Measurements from ENCODE around the gene ILRUN.

DNA sequence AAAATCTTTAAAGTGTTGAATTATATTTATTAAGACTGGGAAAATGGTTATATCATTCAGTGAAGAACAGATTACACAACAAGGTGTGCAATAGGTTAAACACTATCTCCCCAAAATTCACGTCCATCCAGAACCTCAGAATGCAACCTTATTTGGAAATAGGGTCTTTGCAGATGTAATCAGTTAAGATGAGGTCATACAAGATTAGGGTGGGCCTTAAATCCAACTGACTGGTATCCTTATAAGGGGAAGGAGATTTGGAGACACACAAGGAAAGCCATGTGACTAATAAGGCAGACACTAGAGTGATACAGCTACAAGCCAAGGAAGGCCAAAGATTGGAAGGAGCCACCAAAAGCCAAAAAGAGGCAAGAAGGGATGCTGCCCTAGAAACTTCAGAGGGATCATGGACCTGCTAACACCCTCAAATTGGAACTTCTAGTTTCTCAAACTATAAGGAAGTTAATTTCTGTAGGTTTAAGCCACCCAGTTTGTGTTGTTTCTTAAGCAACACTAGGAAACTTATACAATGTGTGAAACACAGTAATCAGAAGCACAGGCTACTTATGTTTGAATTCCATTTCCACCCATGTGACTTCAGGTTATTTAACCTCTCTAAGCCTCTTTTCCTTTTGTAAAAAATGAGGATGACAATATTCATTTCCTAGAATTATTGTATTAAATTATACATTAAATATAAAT lies 16.9 kb downstream of the ILRUN start:
- TF ChIP-seq, protein P1, sequence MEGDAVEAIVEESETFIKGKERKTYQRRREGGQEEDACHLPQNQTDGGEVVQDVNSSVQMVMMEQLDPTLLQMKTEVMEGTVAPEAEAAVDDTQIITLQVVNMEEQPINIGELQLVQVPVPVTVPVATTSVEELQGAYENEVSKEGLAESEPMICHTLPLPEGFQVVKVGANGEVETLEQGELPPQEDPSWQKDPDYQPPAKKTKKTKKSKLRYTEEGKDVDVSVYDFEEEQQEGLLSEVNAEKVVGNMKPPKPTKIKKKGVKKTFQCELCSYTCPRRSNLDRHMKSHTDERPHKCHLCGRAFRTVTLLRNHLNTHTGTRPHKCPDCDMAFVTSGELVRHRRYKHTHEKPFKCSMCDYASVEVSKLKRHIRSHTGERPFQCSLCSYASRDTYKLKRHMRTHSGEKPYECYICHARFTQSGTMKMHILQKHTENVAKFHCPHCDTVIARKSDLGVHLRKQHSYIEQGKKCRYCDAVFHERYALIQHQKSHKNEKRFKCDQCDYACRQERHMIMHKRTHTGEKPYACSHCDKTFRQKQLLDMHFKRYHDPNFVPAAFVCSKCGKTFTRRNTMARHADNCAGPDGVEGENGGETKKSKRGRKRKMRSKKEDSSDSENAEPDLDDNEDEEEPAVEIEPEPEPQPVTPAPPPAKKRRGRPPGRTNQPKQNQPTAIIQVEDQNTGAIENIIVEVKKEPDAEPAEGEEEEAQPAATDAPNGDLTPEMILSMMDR (IDR thresholded peaks at IDR 0.05; ENCODE audit: control extremely low read depth in 1 of 3, insufficient read depth in 1 of 3, low read depth in 1 of 3, low read length in 3 of 3) = no peak
- TF ChIP-seq RAD21 (IDR thresholded peaks at IDR 0.05 in 1 of 2, conservative IDR thresholded peaks at IDR 0.05 in 1 of 2; ENCODE audit: low read depth in 2 of 2, low read length in 2 of 2) = no peak
- no peak for TF ChIP-seq CTBP2 (IDR thresholded peaks at IDR 0.05; ENCODE audit: borderline replicate concordance, insufficient read depth, insufficient read length, low read length)
- no peak for TF ChIP-seq POLR2AphosphoS5 (IDR thresholded peaks at IDR 0.05; ENCODE audit: low read depth, low read length)
- no peak for TF ChIP-seq TAF1 (IDR thresholded peaks at IDR 0.05; ENCODE audit: low read depth, low read length)
- TF ChIP-seq, protein P2, sequence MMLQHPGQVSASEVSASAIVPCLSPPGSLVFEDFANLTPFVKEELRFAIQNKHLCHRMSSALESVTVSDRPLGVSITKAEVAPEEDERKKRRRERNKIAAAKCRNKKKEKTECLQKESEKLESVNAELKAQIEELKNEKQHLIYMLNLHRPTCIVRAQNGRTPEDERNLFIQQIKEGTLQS (IDR thresholded peaks at IDR 0.05; ENCODE audit: insufficient read depth, low read depth, low read length) = no peak
- TF ChIP-seq POLR2A (IDR thresholded peaks at IDR 0.05; ENCODE audit: control extremely low read depth in 1 of 2, low read depth in 2 of 2, low read length in 2 of 2) = no peak
- TF ChIP-seq SIX5 (IDR thresholded peaks at IDR 0.05; ENCODE audit: low read depth, low read length) = no peak
- TF ChIP-seq SP1 (IDR thresholded peaks at IDR 0.05; ENCODE audit: low read depth, low read length) = no peak
- no peak for TF ChIP-seq GTF2F1 (IDR thresholded peaks at IDR 0.05; ENCODE audit: borderline replicate concordance, low read depth, low read length)
- no peak for TF ChIP-seq EGR1 (IDR thresholded peaks at IDR 0.05; ENCODE audit: borderline replicate concordance, low read depth, low read length)
